Omental fat pad (tissue), 4 donors: Measurements from ENCODE around the gene BTBD6. TPM values are rescaled to one million over a fixed set of nuclear protein-coding genes. Genes with fewer than 3 reads are reported as not detected.

Experiments
- ATAC-seq: fragments of 150-250 bp; one replicate; pipeline ENCODE4 v1.9.1; 2016; ENCODE audit warnings: mild to moderate bottlenecking, moderate library complexity; ENCODE audit not compliant: low FRiP score
- DNase-seq: peaks from one replicate; pipeline ENCODE4 v3.0.0-alpha.2; 2019; ENCODE audit warnings: low spot score
- CTCF ChIP-seq, 3 donors: fragments of 450-650 bp; IDR thresholded peaks; one replicate each; pipeline ENCODE4 v1.5.1; 2016 to 2017; ENCODE audit warnings: antibody characterized with exemption in 3 of 3, mild to moderate bottlenecking in 3 of 3, moderate library complexity in 2 of 3
- total RNA-seq, 4 donors: library from RNA; depleted of rRNA; stranded (reverse); fragments of >200 nt; gene quantifications; one replicate each; pipeline ENCODE4 v1.1.0, GENCODE V29; 2016

Gene BTBD6
- total RNA-seq, 4 donors from 2014 or later, result 63.9 to 95.4 (median 67.9) TPM

- DNase-seq (no peak), ATAC-seq (peak; percentile 11)
- no peak for TF ChIP-seq CTCF (IDR thresholded peaks at IDR 0.05)
Measured at GRCh38 chr14:105247715-105248367, 492 bp upstream of the BTBD6 start.

- no peak for TF ChIP-seq CTCF (IDR thresholded peaks at IDR 0.05)
- ATAC-seq, result peak; percentile 8
- no peak for DNase-seq
Measured at GRCh38 chr14:105249182-105250007, 1.1 kb downstream of the BTBD6 start.

GRCh38 chr14:105250008-105250366 lies 1.7 kb downstream of the BTBD6 start:
- ATAC-seq (no peak), DNase-seq (no peak)
- no peak for TF ChIP-seq CTCF (IDR thresholded peaks at IDR 0.05)

GRCh38 chr14:105250986-105251385 lies 2.7 kb downstream of the BTBD6 start:
- DNase-seq (no peak), ATAC-seq (no peak)
- TF ChIP-seq CTCF (IDR thresholded peaks at IDR 0.05), result no peak

- TF ChIP-seq CTCF (IDR thresholded peaks at IDR 0.05), result no peak
- ATAC-seq (no peak), DNase-seq (no peak)
Measured at GRCh38 chr14:105251920-105252319, 3.6 kb downstream of the BTBD6 start.

GRCh38 chr14:105252552-105253328 lies 4.4 kb downstream of the BTBD6 start:
- no peak for TF ChIP-seq CTCF (IDR thresholded peaks at IDR 0.05)
- ATAC-seq (no peak), DNase-seq (no peak)
